NCI-H1092 (cell line): ENCODE results near the gene PNMA6F.
A peak's percentile ranks its signal among the peaks of the same experiment; 100 is the strongest.
"Not testable (repeated sequence)": the region's sequence is repeated elsewhere in the genome, so short reads cannot be mapped to it uniquely, and the experiment has no call there.

Source experiments
- DNase-seq: peaks from one replicate; lab custom pipeline; 2025; lab: John Stamatoyannopoulos, UW

The PNMA6F gene

DNA sequence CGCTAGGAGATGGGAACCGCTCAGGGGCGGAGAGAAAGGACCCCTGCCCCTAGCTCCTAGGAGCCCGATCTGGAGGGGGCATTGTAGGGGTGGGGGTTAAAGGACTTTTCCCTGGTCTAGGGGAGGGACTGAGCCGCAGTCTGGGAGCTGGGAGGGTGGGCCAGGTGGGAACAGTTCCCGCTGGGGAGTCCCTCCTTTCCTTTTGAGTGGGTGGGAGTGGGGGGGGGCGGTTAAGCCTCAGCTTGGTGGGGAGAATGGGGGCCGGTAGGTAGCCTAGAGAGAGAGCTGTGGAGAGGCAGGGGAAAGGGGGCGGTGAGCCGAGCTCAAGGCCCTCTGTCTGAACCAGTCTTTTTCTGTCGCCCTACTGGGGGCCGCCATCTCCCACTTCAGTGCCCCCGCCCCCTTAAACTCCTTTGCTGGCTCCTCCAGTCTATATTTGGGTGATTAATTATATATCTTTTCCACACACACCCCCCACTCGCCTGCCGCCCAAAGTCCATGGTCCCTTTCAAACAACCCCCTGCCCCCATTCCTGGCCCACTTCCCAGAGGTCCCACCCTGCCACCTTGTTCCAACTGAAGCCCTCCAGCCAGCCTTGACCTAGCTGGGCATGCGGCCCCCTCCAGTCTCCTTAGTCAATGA lies 13.2 kb upstream of the PNMA6F start:
- DNase-seq = no peak

DNA sequence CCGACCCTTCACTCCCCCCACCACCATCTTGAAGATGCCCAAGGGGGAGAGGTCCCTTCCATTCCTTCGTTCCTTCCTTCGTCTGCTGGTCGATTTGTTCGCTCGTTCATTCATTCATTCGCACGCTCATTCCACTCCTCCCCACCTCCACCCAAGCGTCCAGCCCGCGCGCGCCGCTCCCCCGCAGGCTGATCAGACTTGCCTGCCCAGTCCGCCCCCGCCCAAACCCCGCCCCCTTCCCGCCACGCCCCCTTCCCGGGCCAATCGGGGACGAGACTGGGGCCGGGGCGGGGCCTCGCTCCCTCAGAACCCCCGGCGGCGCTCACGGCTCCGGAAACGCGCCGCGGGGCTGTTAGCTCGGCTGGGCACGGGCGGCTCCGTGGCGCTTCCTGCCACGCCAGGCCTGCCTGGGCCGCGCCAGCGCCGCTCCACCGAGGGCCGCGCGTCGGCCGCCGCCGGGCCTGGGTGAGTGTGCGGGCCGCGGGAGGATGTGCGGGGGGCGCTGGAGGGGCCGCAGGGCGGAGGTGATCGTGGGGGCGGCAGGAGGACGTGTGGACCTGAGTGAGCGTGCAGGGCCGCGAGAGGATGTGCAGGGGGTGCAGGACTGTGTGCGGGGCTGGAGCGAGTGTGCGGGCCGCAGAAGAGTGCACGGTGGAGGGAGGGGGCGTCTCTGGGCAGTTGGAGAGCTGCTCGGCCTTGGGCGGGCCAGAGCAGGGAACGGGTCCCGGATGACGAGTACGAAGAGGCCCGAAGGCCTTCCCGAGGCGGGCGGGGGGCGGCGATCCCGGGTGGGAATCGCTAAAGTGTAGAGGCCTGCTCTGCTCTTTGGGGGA lies 12.5 kb upstream of the PNMA6F start, which contains the start of gene ZNF275:
Gene ZNF275, plus strand, starts transcription at position 333 of the 833 bp plus-strand sequence. CDS start 2,527 bp downstream, outside the sequence.
- peak; percentile 76 for DNase-seq

DNA sequence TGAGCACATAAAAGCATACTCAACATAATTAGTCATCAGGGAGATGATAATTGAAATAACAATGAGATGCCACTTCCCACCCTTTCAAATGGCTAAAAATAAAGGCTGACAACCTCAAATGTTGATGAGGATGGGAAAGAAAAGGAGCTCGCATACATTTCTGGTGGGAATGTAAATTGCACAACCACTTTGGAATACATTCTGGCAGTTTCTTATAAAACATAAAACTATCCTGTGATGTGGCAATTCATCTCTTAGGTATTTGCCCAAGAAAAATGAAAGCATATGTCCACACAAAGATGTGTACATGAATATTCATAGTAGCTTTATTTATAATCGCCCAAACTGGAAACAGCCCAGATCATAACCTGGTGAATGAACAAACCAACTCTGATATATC lies 11.7 kb upstream of the PNMA6F start:
- no peak for DNase-seq

DNA sequence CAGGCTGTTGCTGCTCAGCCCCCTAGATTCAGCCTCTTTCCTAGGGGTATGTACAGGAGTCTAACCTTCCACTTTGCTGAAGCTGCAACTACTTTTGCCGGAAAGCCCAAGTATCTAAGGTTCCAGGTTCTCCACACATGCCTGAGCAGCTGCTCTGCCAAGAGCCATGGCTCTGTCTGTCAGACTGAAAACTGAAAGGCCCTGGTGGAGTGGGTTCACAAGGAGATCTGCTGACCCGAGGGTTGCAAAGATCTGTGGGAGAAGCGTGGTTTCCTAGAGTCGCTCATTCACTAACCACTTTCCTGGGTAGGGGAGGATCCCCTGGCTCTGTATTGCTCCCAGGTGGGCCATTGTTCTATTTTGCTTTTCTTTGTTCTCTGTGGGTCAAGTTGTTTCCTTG lies 6.0 kb upstream of the PNMA6F start:
- no peak for DNase-seq

DNA sequence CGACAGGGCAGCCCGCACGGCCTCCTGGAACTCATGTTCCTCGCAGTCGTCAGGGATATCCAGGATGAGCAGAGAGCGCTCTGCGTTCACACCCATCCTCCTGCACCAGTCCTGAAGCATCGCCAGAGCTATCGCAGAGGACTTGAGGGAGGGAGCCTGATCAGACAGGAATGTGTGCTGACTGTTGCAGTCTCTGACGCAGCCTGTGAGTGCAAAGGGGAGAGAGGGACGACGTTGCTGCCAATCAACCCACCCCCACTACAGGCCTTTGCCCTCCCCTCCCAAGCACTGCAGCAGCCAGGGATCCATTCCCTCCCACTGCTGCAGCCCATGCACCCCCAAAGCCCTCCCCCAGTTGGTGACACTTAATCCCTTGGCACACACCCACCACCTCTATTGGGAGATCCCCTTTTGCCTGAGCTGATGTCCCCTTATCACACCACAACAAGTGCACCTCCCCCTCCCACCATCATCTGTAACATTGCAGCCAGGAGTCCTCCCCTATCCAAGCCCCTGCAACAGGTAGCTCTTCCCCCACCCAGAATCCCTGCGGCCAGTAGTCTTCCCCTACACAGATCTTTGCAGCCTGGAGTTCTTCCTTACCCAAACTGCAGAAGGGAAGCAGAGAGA lies 897 bp downstream of the PNMA6F start:
- DNase-seq = no peak

DNA sequence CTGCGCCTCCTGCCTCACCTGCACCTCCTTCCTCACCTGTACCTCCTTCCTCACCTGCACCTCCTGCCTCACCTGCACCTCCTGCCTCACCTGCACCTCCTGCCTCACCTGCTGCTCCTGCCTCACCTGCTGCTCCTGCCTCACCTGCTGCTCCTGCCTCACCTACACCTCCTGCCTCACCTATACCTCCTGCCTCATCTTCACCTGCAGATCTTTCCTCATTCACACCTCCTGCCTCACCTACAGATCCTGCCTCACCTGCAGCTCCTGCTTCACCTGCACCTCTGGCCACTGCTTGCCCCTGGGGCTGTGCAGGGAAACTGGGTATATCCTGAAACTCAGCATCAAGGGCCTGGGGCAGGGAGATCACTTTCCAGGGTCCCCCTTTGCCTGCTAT lies 1.5 kb downstream of the PNMA6F start:
- not testable (repeated sequence) for DNase-seq

DNA sequence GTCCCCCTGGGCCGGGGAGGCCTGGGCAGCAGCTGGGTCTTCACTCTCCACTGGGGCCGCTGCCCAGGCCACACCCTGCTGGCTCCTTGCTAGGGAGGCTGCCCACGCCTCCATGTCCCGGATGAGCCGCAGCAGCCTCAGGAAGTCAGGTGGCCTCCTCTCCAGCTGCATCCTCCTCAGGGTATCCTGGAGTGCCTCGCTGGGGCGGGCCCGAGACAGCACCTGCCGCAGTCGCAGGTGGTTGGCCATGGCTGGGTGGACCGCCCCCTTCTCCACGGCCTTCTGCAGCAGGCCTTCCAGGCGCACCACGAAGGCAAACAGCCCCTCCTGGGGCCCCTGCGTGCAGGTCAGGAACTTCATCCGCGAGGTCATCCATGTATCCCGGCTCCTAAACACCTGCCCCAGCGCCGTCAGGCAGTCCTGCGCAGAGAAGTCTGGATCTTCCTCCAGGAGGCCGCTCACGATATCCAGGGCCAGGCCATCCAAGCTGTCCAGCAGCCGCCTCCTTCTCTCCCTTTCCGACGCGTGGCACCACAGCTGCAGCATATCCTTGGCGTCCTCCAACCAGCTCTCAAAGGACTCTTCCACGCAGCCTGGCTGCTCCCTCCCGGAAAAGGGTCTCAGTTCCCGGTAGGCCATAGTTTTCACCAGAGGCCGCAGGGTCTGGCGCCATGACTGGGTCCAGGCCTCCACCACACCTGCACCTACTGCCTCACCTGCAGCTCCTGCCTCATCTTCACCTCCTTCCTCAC lies 2.1 kb downstream of the PNMA6F start:
- DNase-seq = no peak

DNA sequence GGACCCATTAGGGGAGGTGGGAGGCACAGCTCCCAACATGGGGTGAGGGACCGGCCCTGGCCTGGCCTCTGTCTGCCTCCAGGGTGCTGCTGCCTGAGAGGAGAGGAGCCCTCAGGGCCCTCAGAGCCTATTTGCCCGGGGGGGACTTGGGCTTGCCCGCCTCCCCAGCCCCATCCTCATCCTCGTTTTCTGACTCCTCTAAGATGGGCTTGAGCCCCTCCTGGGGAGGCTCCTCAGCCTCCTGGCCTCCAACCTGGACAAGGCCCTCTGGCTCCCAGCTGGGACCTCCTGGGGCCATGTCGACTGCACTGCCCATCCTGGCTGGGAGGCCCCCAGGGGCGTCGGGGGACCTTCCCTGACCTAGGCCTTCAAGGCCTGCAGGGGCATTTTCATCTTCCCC lies 2.8 kb downstream of the PNMA6F start:
- no peak for DNase-seq

DNA sequence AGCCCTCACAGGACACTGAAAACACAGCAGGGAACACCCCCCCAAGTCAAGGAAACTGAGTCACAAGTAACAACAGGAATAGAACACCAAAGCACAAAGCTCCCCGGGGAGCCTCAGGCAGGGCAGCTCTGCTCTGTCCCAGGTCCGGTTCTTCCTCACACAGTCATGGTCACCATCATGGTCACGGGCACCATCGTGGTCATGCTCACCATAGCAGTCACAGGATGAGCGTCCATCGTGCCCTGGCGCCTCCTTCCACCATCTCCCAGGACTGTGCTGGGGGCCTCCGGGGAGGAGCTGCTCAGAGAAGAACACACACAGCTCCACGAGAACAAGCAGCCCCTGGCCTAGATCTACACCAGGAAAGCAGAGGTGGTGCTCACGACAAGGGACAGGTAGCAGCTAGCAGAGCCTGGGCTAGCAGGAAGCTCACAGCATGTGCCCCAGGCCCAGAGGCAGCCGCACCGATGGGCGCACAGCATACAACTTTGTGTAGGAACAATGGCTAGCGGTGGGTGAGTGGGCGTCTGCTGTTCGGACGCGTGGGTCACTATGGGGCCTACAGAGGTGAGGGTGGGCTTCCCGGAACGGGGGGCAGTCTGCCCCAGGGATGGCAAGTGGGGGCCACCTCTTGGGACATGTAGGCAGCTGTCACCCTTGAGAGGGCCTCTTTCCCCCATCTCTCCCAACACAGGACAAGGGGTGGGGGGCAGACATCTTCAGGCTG lies 3.4 kb downstream of the PNMA6F start:
- no peak for DNase-seq

DNA sequence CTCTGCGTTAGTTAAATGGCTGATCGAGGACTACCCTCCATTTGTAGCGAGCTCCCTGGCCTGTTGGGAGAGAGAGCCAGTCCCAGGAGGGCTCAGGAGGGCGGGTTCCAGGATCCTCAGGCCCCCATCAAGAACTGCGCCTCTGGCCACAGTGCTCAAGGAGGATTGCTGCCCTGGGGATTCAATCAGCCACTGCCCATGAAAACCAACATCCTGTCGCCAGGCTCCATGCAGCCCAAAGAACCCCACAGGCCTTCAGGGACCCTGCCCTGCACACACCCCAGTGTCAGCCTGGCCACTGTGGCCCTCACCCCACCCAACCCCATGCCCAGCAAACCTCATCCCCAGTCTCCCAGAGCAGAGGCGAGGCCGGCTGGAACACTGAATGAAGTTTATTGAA lies 4.3 kb downstream of the PNMA6F start:
- no peak for DNase-seq

DNA sequence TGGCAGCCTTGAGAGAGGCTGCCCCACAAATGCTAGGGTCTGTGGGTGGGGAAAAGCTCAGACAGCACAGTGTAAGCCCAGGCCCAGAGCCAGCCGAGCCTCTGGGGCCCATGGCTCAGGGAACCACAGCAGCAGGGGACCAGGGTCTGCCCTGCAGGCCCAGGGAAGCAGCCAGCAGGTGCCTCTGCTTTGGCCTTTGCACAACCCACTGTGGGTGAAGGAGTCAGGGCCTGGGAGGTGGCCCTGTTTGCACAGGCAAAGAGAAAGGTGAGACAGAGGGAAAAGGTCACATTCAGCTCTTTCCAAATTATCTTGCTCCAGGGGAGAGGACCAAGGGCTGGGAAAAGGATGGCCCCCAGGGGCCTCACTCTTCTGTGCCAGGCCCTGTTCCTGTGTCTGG lies 8.7 kb downstream of the PNMA6F start:
- DNase-seq = no peak

DNA sequence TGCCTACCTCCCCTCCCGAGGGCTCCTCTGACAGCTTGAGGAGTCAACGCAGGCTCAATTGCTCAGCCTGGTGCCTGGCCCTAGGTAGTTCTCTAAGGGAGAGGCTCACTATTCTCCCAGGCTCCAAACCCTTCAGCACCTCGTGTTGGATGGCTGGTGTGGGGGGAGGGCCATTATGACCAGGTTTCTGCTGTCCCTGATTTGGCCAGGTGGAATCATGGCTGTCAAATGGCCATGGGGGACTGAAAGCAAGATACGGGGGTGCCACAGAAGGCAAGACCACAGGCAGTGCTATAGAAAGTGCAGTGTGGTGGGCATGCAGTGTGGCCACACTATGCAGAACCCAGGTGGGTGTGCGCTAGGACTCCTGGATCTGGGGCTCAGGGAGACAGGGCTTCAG lies 9.5 kb downstream of the PNMA6F start:
- DNase-seq = no peak

DNA sequence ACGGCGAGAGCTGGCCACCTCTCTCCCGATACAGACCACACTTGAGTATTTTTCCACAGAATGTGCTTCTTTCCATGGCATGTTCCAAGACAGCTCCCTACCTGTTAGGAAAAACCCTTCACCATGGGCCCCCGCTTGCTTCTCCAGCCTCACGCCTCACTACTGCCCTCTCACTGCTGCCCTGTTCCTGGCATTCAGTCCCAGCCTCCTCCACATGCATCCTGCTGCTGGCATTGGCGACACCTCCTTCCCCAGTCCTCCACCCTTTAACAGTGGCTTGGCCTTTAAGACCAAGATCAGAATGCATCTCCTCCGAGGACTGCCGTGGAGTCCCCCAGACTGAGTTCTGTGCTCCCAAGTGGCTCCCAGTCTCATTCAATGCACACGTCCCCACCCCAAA lies 10.7 kb downstream of the PNMA6F start:
- no peak for DNase-seq

DNA sequence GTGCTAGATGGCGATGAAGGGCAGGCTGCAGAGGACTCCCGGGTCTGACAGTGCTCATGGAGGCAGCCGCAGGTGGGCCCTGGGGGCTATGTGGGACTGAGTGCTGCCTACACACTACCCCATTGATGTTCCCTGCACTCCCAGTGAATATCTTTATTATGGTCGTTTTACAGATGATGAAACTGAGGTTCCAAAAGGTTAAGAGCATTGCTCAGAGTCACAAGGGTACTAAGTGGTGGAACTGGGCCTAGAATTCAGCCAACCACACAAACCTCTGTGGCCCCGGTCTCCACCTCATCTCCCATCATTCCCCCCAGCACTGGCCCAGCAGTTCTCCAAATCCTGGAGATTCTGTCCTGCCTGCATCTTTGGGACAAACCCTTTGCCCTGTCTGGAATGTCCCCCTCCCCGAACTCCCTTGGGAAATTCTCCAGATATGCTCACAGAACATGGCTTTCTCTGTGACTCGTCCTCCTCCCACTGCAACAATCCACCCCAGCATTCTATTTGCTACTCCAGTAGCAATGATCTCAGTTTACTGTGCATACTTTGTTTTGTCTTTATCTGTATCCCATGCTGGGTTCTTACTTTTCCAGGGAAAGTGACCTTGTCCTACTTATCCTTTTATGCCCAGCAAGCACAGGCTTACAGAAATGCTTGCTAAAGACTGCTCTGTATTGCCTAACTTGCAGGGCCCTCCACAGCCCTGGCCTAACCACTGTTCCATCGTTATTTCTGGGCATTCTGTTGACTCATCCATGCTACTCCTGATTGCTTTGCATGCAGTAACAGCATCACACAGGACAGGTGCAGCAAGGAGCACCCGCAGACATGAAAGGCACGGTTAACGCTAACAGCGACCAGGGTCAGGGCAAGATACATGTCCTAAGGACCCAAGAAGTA lies 14.0 kb downstream of the PNMA6F start:
- DNase-seq = no peak

DNA sequence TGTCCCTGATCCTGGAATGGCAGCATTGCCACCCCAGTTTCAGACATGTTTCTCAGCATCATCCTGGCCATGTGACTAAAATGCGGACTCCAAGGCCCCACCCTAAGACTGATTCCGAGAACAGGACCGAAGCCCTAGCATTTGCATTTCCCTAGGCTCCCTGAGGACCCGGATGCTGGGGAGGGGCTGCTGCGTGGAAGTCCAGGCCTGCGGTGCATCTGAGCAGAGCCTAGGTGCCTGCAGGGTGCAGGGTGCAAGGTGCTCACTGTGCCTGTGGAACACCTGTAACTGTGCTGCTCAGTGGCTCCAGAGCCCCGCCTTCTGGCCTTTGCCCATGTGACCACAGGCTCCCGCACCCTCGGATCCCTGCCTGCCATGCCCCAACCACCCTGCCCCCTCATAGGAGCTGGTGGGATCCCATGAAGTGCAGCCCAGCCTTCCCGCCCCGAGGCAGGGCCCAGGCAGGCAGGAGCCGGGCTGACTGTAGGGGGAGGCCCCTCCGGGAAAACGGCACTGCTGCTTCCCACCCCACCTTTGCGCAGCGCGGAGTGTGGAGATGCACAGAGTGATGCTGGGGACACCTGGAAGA lies 14.9 kb downstream of the PNMA6F start:
- DNase-seq = no peak

DNA sequence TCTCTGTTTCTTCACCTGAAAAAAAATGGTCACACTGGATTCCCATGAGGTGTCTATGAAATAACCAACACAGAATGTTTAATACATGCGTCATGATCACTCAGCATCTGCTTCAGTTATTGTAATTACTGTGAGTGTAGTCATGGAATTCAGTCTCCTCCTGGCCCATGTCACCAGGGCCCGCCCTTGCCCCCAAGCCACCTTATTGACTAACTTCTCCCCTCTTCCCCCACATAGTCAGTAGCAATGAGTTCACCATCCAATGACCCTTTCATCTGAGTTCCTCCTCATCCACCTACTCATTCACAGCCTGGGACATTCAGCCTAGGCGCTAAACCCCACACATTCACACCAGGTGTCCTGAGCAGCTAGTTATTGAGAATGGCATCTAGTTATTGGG lies 15.6 kb downstream of the PNMA6F start:
- DNase-seq = no peak

DNA sequence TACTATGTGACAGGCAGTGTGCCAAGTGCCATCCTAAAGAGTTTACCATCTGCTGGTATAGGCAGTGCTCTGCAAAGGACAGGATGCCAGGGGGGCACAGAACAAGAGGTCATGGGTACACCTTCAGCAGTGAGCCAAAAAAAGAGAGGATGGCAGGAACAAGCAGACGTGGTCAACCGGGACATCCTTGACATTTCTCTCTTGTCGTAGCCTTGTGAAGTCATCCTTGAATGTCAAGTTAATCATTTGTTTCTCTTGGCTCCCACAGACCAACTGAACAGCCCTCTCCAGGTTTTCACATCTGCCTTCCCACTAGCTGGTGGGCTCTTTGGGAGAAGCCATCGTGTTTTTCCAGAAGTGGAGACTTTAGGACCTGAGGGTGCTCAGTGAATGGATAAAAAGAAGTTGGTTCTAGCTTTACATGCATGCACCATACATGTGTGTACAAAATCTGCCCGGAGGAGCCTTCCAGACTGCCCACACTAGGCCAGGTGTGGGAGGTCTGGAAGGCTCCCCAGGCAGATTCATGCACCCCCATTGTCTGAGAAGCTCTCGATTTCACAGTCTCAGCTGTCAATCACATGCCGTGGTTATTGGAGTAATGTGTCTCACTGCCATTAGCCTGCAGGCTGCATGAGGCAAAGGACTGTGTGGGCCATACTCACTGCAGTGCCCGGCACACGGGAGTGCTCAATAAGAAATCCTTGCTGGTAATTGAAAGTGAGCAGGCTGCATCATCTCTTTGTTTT lies 16.4 kb downstream of the PNMA6F start:
- no peak for DNase-seq

DNA sequence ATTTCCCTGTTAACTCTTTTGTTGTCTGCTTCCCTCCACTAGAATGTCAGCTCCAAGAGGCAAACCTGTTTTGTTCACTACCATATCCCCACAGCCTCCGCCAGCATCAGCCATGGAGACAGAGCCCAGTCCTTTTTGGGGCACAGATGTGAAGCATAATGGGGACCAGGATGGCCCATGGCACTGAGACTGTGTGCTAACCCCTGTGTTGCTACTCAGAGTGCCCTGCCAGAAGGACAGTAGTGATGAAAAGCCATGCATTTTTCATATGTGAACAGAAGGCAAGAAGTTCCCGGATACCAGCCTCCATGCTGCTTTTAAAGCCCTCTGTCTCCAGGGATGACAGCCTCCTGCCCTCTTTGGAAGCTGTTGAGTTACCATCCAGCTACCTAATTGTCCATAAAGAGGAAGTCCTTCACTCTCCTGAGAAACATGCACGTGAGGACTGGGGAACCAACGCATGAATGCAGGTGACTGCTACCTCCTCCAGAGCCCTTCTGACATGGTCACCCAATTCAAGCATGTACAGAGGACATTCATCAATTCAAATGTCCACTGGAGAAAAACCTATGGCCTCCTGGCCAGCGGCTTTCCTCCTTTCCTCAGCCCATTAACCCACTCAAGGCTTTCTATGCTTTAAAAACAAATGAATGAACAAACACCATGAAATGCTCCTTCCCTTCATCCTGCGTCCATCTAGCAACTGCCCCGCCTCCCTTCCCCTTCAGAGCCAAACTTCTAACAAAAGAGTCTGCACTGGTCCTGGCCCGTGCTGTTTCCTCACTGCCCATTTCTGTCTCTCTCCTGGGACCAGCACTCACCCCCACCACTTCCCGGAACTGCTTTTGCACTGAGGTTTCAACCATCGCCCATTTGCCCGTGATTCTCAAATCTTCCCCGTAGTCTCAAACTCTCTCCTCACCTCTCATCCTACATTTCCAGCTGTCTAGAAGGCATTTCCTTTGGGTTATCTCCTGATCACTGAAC lies 18.0 kb downstream of the PNMA6F start:
- DNase-seq = no peak
